ENCODE data around the gene MUC3A. TPM values are rescaled to one million over a fixed set of nuclear protein-coding genes. Genes with fewer than 3 reads are reported as not detected.

Gene MUC3A
- total and polyA plus RNA-seq, 7 experiments from 2014 or later: not detected

DNA sequence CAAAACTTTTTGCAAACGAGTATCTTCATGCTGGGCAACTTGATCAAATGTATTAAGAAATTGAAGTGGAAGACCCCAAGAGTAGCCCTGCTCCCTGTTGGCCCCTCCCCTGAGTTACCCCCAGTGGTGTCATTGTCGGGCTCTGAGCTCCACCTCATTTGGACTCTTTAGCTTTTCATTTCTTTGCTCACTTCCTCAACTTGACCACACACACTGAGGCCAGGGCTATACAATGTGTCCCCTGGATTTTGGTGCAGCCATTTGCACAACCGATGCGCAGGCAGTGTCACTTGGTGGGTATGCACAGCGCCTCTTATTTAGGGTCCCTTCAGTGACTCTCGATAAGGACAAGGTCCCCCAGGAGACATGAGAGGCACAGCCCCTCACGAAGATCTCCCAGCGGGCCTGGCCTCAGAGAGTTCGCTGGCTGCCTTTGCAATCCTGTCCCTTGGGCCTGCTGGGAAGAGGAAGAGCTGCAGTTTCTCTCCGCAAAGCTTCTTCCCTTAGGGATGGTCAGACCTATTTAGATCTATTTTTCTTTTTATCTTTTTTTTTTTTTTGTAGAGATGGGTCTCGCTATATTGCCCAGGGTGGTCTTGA, 2.5 kb upstream of the MUC3A start:
- Mint-ChIP-seq H3K4me3 (no peak overlapping the region), H3K27me3 (peaks cover 14 to 41% (median 28%) of the 10 kb centered on the region in 5 donors), H3K4me1 (peaks cover 0 to 6% (median 0%) of the 10 kb centered on the region in 7 donors), H3K27ac (no peak overlapping the region), H3K36me3 (no peaks in the 10 kb centered on the region), H3K9me3 (peaks cover 0 to 4% (median 0%) of the 10 kb centered on the region in 11 donors)
- Histone ChIP-seq H3K4me1 (ENCODE audit: control insufficient read depth in 2 of 2, insufficient read depth in 2 of 2, low read length in 2 of 2) (no peaks in the 10 kb centered on the region), H3K27ac (ENCODE audit: low read depth, low read length) (no peak overlapping the region), H3K27me3 (ENCODE audit: control insufficient read depth in 2 of 2, insufficient read depth in 2 of 2, low read length in 2 of 2) (no peaks in the 10 kb centered on the region), H3K4me3 (ENCODE audit: low read length) (no peak overlapping the region), H3K9me3 (ENCODE audit: control insufficient read depth in 2 of 3, low read length in 3 of 3) (no peaks in the 10 kb centered on the region), H3K36me3 (ENCODE audit: control insufficient read depth in 2 of 3, insufficient read depth in 3 of 3, low read length in 3 of 3) (no peaks in the 10 kb centered on the region)
- CTCF ChIA-PET: interaction anchor here (0.6 kb wide), 1 partner anchor 1088 kb away, joined by 3 read pairs; no protein-coding TSS in a partner anchor
- intact Hi-C loops (cut with micrococcal nuclease): no loop called here
- POLR2A ChIA-PET: no interaction called here
- ATAC-seq (no peak), DNase-seq (no peak)

DNA sequence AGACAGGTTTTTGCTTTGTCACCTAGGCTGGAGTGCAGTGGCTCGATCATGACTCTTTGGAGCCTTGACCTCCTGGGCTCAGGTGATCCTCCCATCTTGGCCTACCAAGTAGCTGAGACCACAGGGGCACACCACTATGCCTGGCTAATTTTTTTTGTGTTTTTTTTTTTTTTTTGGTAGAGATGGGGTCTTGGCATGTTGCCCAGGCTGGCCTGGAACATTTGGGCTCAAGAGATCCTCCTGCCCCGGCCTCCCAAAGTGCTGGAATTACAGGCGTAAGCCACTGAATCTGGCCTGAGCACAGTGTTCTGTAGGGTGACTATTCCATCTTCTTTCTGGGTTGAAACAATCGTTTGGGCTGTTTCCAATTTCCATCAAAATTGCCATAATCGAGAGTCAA, 1.5 kb upstream of the MUC3A start:
- no peaks in the 10 kb centered on the region for H3K9me3 ChIP-seq (ENCODE audit: control insufficient read depth in 2 of 3, low read length in 3 of 3)
- no peak overlapping the region for H3K4me3 Mint-ChIP-seq
- H3K9me3 Mint-ChIP-seq: peaks cover 0 to 3% (median 0%) of the 10 kb centered on the region in 11 donors
- no peaks in the 10 kb centered on the region for H3K36me3 Mint-ChIP-seq
- CTCF ChIA-PET: no interaction called here
- no peaks in the 10 kb centered on the region for H3K27me3 ChIP-seq (ENCODE audit: control insufficient read depth in 2 of 2, insufficient read depth in 2 of 2, low read length in 2 of 2)
- H3K4me1 ChIP-seq (ENCODE audit: control insufficient read depth in 2 of 2, insufficient read depth in 2 of 2, low read length in 2 of 2): no peaks in the 10 kb centered on the region
- no peaks in the 10 kb centered on the region for H3K36me3 ChIP-seq (ENCODE audit: control insufficient read depth in 2 of 3, insufficient read depth in 3 of 3, low read length in 3 of 3)
- H3K27me3 Mint-ChIP-seq: peaks cover 12 to 41% (median 19%) of the 10 kb centered on the region in 5 donors
- no peak for ATAC-seq
- H3K27ac Mint-ChIP-seq: no peak overlapping the region
- H3K27ac ChIP-seq (ENCODE audit: low read depth, low read length): no peak overlapping the region
- no peak for DNase-seq
- intact Hi-C loops (cut with micrococcal nuclease): loop anchor here in 1 of 2 donors (2.0 kb wide), 1 partner anchor 25 kb away; no protein-coding TSS in a partner anchor
- POLR2A ChIA-PET: no interaction called here
- peaks cover 0 to 6% (median 0%) of the 10 kb centered on the region in 7 donors for H3K4me1 Mint-ChIP-seq
- H3K4me3 ChIP-seq (ENCODE audit: low read length): no peak overlapping the region

DNA sequence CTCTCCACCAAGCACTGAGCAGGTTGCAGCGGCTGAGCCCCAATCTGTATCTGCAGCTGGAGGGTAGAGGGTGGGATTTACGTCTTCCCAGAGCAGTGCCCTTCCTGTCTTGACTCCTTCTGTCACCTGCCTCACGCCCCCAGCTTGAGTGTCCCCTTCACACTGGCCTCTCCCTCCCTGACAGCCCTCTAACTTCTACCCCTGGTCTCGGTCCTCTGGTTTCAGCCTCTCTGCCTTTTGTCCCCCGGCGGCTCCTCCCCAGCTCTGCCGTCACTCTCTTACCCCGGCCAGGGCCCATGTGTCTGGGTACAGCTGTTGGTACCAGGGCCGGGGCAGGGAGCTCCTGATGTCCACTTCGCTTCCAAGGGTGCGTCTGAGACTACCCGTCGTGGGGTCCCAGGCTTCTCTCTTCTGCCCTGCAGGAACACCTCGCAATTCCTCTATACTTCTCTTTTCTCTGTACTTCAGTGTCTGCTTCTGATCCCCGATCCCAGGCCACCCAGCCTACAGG, 654 bp downstream of the MUC3A start:
- ChIA-PET POLR2A (no interaction called here), CTCF (no interaction called here)
- Histone ChIP-seq H3K27me3 (ENCODE audit: control insufficient read depth in 2 of 2, insufficient read depth in 2 of 2, low read length in 2 of 2) (no peaks in the 10 kb centered on the region), H3K4me3 (ENCODE audit: low read length) (no peak overlapping the region), H3K4me1 (ENCODE audit: control insufficient read depth in 2 of 2, insufficient read depth in 2 of 2, low read length in 2 of 2) (no peaks in the 10 kb centered on the region), H3K9me3 (ENCODE audit: control insufficient read depth in 2 of 3, low read length in 3 of 3) (no peaks in the 10 kb centered on the region), H3K27ac (ENCODE audit: low read depth, low read length) (no peak overlapping the region), H3K36me3 (ENCODE audit: control insufficient read depth in 2 of 3, insufficient read depth in 3 of 3, low read length in 3 of 3) (no peaks in the 10 kb centered on the region)
- H3K27me3 Mint-ChIP-seq: peaks cover 12 to 29% (median 15%) of the 10 kb centered on the region in 5 donors
- DNase-seq (no peak), ATAC-seq (no peak)
- intact Hi-C loops (cut with micrococcal nuclease): loop anchor here in 1 of 2 donors (2.0 kb wide), 1 partner anchor 23 kb away; no protein-coding TSS in a partner anchor
- peaks cover 0 to 6% (median 0%) of the 10 kb centered on the region in 7 donors for H3K4me1 Mint-ChIP-seq
- H3K9me3 Mint-ChIP-seq: no peaks in the 10 kb centered on the region
- H3K27ac Mint-ChIP-seq: no peak overlapping the region
- no peaks in the 10 kb centered on the region for H3K36me3 Mint-ChIP-seq
- no peak overlapping the region for H3K4me3 Mint-ChIP-seq

DNA sequence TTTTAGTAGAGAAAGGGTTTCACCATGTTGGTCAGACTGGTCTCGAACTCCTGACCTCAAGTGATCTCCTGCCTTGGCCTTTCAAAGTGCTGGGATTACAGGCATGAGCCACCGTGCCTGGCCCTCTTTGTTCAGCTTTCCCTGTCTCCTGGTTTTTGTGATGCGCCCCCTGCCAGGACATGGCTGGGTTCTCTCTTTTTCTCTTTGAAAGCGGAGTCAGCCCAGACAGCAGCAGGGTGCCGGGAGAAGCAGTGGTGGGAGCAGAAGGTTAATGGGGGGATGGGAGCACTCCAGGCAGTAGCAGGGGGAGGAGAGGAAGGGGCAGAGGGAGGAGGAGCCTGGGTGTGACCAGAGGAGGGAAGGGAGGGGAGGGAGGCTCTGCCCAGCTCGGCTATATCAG, 1.8 kb downstream of the MUC3A start:
- H3K4me3 ChIP-seq (ENCODE audit: low read length): no peak overlapping the region
- H3K4me3 Mint-ChIP-seq: no peak overlapping the region
- ChIA-PET POLR2A (no interaction called here), CTCF (no interaction called here)
- H3K27me3 ChIP-seq (ENCODE audit: control insufficient read depth in 2 of 2, insufficient read depth in 2 of 2, low read length in 2 of 2): no peaks in the 10 kb centered on the region
- no peak overlapping the region for H3K27ac ChIP-seq (ENCODE audit: low read depth, low read length)
- no peaks in the 10 kb centered on the region for H3K9me3 Mint-ChIP-seq
- intact Hi-C loops (cut with micrococcal nuclease): no loop called here
- peaks cover 0 to 6% (median 0%) of the 10 kb centered on the region in 7 donors for H3K4me1 Mint-ChIP-seq
- H3K4me1 ChIP-seq (ENCODE audit: control insufficient read depth in 2 of 2, insufficient read depth in 2 of 2, low read length in 2 of 2): no peaks in the 10 kb centered on the region
- H3K27ac Mint-ChIP-seq: no peak overlapping the region
- no peak for DNase-seq
- H3K27me3 Mint-ChIP-seq: peaks cover 8 to 20% (median 12%) of the 10 kb centered on the region in 5 donors
- no peaks in the 10 kb centered on the region for H3K36me3 Mint-ChIP-seq
- no peaks in the 10 kb centered on the region for H3K36me3 ChIP-seq (ENCODE audit: control insufficient read depth in 2 of 3, insufficient read depth in 3 of 3, low read length in 3 of 3)
- ATAC-seq: no peak
- no peaks in the 10 kb centered on the region for H3K9me3 ChIP-seq (ENCODE audit: control insufficient read depth in 2 of 3, low read length in 3 of 3)

DNA sequence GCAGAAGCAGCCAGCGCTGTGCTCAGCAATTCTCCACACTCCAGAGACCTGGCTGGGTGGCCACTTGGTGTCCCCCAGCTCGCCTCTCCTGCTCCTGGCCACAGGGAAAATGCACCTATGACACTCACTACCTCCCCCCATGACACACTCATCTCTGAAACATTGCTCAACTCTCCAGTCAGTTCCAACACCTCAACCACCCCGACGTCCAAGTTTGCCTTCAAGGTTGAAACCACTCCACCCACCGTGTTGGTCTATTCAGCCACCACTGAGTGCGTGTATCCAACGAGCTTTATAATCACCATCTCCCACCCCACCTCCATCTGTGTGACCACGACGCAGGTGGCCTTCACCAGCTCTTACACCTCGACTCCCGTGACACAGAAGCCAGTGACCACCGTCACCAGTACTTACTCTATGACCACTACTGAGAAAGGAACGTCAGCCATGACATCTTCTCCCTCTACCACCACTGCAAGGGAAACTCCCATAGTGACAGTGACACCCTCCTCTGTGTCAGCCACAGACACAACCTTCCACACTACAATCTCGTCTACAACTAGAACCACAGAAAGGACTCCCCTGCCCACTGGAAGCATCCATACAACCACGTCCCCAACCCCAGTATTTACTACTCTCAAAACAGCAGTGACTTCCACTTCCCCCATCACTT, 2.7 kb downstream of the MUC3A start:
- Histone ChIP-seq H3K36me3 (ENCODE audit: control insufficient read depth in 2 of 3, insufficient read depth in 3 of 3, low read length in 3 of 3) (no peaks in the 10 kb centered on the region), H3K27ac (ENCODE audit: low read depth, low read length) (no peak overlapping the region), H3K27me3 (ENCODE audit: control insufficient read depth in 2 of 2, insufficient read depth in 2 of 2, low read length in 2 of 2) (no peaks in the 10 kb centered on the region), H3K9me3 (ENCODE audit: control insufficient read depth in 2 of 3, low read length in 3 of 3) (no peaks in the 10 kb centered on the region), H3K4me3 (ENCODE audit: low read length) (no peak overlapping the region), H3K4me1 (ENCODE audit: control insufficient read depth in 2 of 2, insufficient read depth in 2 of 2, low read length in 2 of 2) (no peaks in the 10 kb centered on the region)
- DNase-seq (no peak), ATAC-seq (peak; percentile 6)
- no peaks in the 10 kb centered on the region for H3K36me3 Mint-ChIP-seq
- peaks cover 0 to 6% (median 0%) of the 10 kb centered on the region in 7 donors for H3K4me1 Mint-ChIP-seq
- no peak overlapping the region for H3K27ac Mint-ChIP-seq
- no peaks in the 10 kb centered on the region for H3K9me3 Mint-ChIP-seq
- ChIA-PET POLR2A (no interaction called here), CTCF (no interaction called here)
- intact Hi-C loops (cut with micrococcal nuclease): no loop called here
- H3K4me3 Mint-ChIP-seq: no peak overlapping the region
- peaks cover 8 to 17% (median 12%) of the 10 kb centered on the region in 5 donors for H3K27me3 Mint-ChIP-seq

DNA sequence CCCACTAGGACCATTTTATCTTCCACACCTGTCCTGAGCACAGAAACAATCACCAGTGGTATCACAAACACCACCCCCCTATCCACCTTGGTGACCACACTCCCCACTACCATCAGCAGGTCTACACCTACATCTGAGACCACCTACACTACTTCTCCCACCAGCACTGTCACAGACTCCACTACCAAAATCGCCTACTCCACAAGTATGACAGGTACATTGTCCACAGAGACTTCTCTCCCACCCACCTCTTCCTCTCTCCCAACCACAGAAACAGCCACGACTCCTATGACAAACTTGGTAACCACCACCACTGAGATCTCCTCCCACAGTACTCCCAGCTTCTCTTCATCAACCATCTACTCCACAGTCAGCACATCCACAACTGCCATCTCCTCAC, 3.3 kb downstream of the MUC3A start:
- no peaks in the 10 kb centered on the region for H3K4me1 ChIP-seq (ENCODE audit: control insufficient read depth in 2 of 2, insufficient read depth in 2 of 2, low read length in 2 of 2)
- POLR2A ChIA-PET: no interaction called here
- no peaks in the 10 kb centered on the region for H3K36me3 ChIP-seq (ENCODE audit: control insufficient read depth in 2 of 3, insufficient read depth in 3 of 3, low read length in 3 of 3)
- no peak overlapping the region for H3K4me3 ChIP-seq (ENCODE audit: low read length)
- no peaks in the 10 kb centered on the region for H3K9me3 ChIP-seq (ENCODE audit: control insufficient read depth in 2 of 3, low read length in 3 of 3)
- intact Hi-C loops (cut with micrococcal nuclease): no loop called here
- Mint-ChIP-seq H3K4me1 (peaks cover 0 to 6% (median 0%) of the 10 kb centered on the region in 7 donors), H3K27ac (no peak overlapping the region), H3K9me3 (no peaks in the 10 kb centered on the region), H3K36me3 (no peaks in the 10 kb centered on the region), H3K4me3 (no peak overlapping the region), H3K27me3 (peaks cover 8 to 17% (median 12%) of the 10 kb centered on the region in 5 donors)
- H3K27ac ChIP-seq (ENCODE audit: low read depth, low read length): no peak overlapping the region
- CTCF ChIA-PET: interaction anchor here (0.5 kb wide), 1 partner anchor 629 kb away, joined by 4 read pairs; no protein-coding TSS in a partner anchor
- no peak for ATAC-seq
- no peaks in the 10 kb centered on the region for H3K27me3 ChIP-seq (ENCODE audit: control insufficient read depth in 2 of 2, insufficient read depth in 2 of 2, low read length in 2 of 2)
- DNase-seq: no peak
